Astrocyte (in vitro differentiated cells and primary cell): ENCODE results near the gene EVL. TPM values are rescaled to one million over a fixed set of nuclear protein-coding genes. Genes with fewer than 3 reads are reported as not detected.
A peak's percentile ranks its signal among the peaks of the same experiment; 100 is the strongest.

Experiments used
- DNase-seq: peaks from one replicate; pipeline ENCODE4 v3.0.0-alpha.2; 2010; ENCODE audit warnings: low read depth
- FAIRE-seq: peaks from 2 replicates; lab custom pipeline; 2011; peaks lifted over from hg19 to GRCh38; lab: Jason Lieb, UNC
- H2AFZ ChIP-seq: 2 replicates; pipeline ENCODE4 v1.6.0; 2012; ENCODE audit warnings: low read depth, low read length, inconsistent platforms
- H3K27ac ChIP-seq: 2 replicates; pipeline ENCODE4 v1.5.1; 2011; ENCODE audit warnings: low read depth, low read length, inconsistent platforms
- H3K27me3 ChIP-seq: 2 replicates; pipeline ENCODE4 v1.6.0; 2011; ENCODE audit warnings: low read length, inconsistent platforms; ENCODE audit not compliant: insufficient read depth
- H3K36me3 ChIP-seq: 2 replicates; pipeline ENCODE4 v1.5.1; 2011; ENCODE audit warnings: low read length, inconsistent platforms; ENCODE audit not compliant: insufficient read depth
- H3K4me1 ChIP-seq: 2 replicates; pipeline ENCODE4 v1.5.1; 2011; ENCODE audit warnings: low read length, inconsistent platforms; ENCODE audit not compliant: insufficient read depth
- H3K4me2 ChIP-seq: 2 replicates; pipeline ENCODE4 v1.6.0; 2012; ENCODE audit warnings: low read length, inconsistent platforms
- H3K4me3 ChIP-seq: 2 replicates; pipeline ENCODE4 v1.5.1; 2011; ENCODE audit warnings: low read depth, mild to moderate bottlenecking, low read length, inconsistent platforms; ENCODE audit not compliant: insufficient read depth
- H3K79me2 ChIP-seq: 2 replicates; pipeline ENCODE4 v1.6.0; 2012; ENCODE audit warnings: mild to moderate bottlenecking, low read length, inconsistent platforms; ENCODE audit not compliant: insufficient read depth
- H3K9ac ChIP-seq: 2 replicates; pipeline ENCODE4 v1.6.0; 2012; ENCODE audit warnings: mild to moderate bottlenecking, low read length, inconsistent platforms
- H3K9me3 ChIP-seq: 2 replicates; pipeline ENCODE4 v1.5.1; 2012; ENCODE audit warnings: low read depth, mild to moderate bottlenecking, low read length, inconsistent platforms; ENCODE audit not compliant: insufficient read depth
- H4K20me1 ChIP-seq: 2 replicates; pipeline ENCODE4 v1.6.0; 2012; ENCODE audit warnings: low read length, inconsistent platforms; ENCODE audit not compliant: insufficient read depth
- H3K27ac Mint-ChIP-seq: one replicate; pipeline ENCODE4 v1.8.0; 2021; ENCODE audit warnings: mild to moderate bottlenecking, mixed read lengths; ENCODE audit not compliant: unreplicated experiment
- H3K27me3 Mint-ChIP-seq: one replicate; pipeline ENCODE4 v1.8.0; 2021; ENCODE audit warnings: low read depth, mixed read lengths; ENCODE audit not compliant: unreplicated experiment
- H3K36me3 Mint-ChIP-seq: one replicate; pipeline ENCODE4 v1.8.0; 2021; ENCODE audit warnings: low read depth, mixed read lengths; ENCODE audit not compliant: unreplicated experiment
- H3K4me1 Mint-ChIP-seq: one replicate; pipeline ENCODE4 v1.8.0; 2021; ENCODE audit warnings: low read depth, mixed read lengths; ENCODE audit not compliant: unreplicated experiment
- H3K4me3 Mint-ChIP-seq: one replicate; pipeline ENCODE4 v1.8.0; 2021; ENCODE audit warnings: mild to moderate bottlenecking, moderate library complexity, mixed read lengths; ENCODE audit not compliant: unreplicated experiment
- H3K9me3 Mint-ChIP-seq: one replicate; pipeline ENCODE4 v1.8.0; 2021; ENCODE audit warnings: mild to moderate bottlenecking, mixed read lengths; ENCODE audit not compliant: unreplicated experiment
- EZH2 ChIP-seq: IDR thresholded peaks from 2 replicates; pipeline ENCODE4 v1.6.1; 2012; ENCODE audit warnings: mild to moderate bottlenecking, low read length, inconsistent platforms; ENCODE audit not compliant: insufficient read depth
- total RNA-seq: library from RNA; stranded (reverse); gene quantifications from 2 replicates; pipeline ENCODE4 v1.2.1, GENCODE V29; 2021
- TF ChIP-seq, protein P1 (sequence below): IDR thresholded peaks from 2 replicates; pipeline ENCODE4 v1.5.1; 2011; ENCODE audit warnings: low read depth, mild to moderate bottlenecking, inconsistent platforms, low read length, moderate library complexity; ENCODE audit not compliant: insufficient read depth

EVL gene
- total RNA-seq, 1 donor from 2014 or later, result 48.9 TPM

DNA sequence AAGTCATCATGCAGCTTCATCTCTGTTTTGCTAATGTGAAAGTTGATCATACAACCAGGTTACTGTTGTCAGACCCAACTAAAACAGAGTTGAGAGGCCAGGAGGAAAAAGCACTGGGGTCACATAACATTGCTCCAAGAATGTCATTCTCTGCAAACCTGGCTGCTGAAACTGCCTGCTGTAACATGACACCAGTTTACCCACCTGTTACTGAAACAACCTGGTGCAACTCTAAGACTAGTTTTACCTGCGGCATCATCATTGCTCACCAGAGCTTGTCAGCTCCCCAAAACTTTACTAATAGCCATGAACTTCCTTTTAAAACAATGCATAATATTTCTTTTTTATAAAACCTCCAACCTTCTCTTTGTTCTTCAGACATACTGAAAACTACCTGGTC, 124.9 kb downstream of the EVL start:
- no peaks in the 10 kb centered on the region for H3K9me3 ChIP-seq
- H3K27ac ChIP-seq, result no peak overlapping the region
- H3K36me3 ChIP-seq, result no peaks in the 10 kb centered on the region
- H3K79me2 ChIP-seq, result no peaks in the 10 kb centered on the region
- H3K4me2 ChIP-seq, result no peak overlapping the region
- DNase-seq (no peak), FAIRE-seq (no peak)
- peaks cover 11% of the 10 kb centered on the region for H3K4me1 ChIP-seq
- Mint-ChIP-seq H3K27me3 (peaks cover 4% of the 10 kb centered on the region), H3K36me3 (no peaks in the 10 kb centered on the region), H3K27ac (no peak overlapping the region), H3K9me3 (no peaks in the 10 kb centered on the region), H3K4me1 (no peaks in the 10 kb centered on the region), H3K4me3 (no peak overlapping the region)
- no peak overlapping the region for H2AFZ ChIP-seq
- no peak overlapping the region for H3K4me3 ChIP-seq
- H4K20me1 ChIP-seq, result no peaks in the 10 kb centered on the region
- no peak for TF ChIP-seq EZH2
- TF ChIP-seq, protein P1, sequence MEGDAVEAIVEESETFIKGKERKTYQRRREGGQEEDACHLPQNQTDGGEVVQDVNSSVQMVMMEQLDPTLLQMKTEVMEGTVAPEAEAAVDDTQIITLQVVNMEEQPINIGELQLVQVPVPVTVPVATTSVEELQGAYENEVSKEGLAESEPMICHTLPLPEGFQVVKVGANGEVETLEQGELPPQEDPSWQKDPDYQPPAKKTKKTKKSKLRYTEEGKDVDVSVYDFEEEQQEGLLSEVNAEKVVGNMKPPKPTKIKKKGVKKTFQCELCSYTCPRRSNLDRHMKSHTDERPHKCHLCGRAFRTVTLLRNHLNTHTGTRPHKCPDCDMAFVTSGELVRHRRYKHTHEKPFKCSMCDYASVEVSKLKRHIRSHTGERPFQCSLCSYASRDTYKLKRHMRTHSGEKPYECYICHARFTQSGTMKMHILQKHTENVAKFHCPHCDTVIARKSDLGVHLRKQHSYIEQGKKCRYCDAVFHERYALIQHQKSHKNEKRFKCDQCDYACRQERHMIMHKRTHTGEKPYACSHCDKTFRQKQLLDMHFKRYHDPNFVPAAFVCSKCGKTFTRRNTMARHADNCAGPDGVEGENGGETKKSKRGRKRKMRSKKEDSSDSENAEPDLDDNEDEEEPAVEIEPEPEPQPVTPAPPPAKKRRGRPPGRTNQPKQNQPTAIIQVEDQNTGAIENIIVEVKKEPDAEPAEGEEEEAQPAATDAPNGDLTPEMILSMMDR, result no peak
- H3K27me3 ChIP-seq, result no peaks in the 10 kb centered on the region
- H3K9ac ChIP-seq, result no peak overlapping the region

GRCh38 chr14:100191584-100192249, 126.5 kb downstream of the EVL start:
- no peak for FAIRE-seq
- Histone ChIP-seq H3K4me3 (no peak overlapping the region), H3K27ac (no peak overlapping the region), H3K36me3 (no peaks in the 10 kb centered on the region), H3K4me2 (no peak overlapping the region), H3K9me3 (no peaks in the 10 kb centered on the region), H4K20me1 (no peaks in the 10 kb centered on the region), H3K9ac (no peak overlapping the region), H3K79me2 (no peaks in the 10 kb centered on the region), H2AFZ (peak overlapping the region; percentile 83), H3K27me3 (no peaks in the 10 kb centered on the region), H3K4me1 (peaks cover 11% of the 10 kb centered on the region)
- Mint-ChIP-seq H3K4me3 (no peak overlapping the region), H3K4me1 (no peaks in the 10 kb centered on the region), H3K9me3 (no peaks in the 10 kb centered on the region), H3K27ac (no peak overlapping the region), H3K27me3 (no peaks in the 10 kb centered on the region), H3K36me3 (no peaks in the 10 kb centered on the region)
- no peak for DNase-seq
- TF ChIP-seq, protein P1, result no peak
- no peak for TF ChIP-seq EZH2

DNA sequence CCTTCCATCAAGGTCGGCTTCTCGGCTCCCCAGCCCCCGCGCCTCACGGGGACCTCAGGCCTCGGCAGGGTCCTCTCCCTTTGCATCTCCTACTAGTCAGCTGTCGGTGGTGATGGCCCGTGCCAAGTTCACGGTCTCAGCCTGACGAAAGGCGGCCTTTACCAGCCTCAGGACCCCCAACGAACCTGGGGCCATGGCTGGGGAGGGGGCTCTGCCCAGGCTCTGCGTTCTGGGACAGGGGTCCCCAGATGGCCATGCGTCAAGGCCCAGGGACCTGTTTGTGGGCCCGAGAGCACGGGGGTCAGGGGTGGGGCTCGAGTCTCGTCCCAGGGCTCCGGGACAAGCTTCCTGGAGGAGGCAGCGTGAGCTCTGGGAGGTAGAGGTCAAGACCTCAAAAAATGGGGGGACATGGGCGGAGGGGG, 127.0 kb downstream of the EVL start:
- no peaks in the 10 kb centered on the region for H3K36me3 ChIP-seq
- Mint-ChIP-seq H3K4me3 (no peak overlapping the region), H3K27me3 (no peaks in the 10 kb centered on the region), H3K27ac (no peak overlapping the region), H3K4me1 (no peaks in the 10 kb centered on the region), H3K9me3 (no peaks in the 10 kb centered on the region), H3K36me3 (no peaks in the 10 kb centered on the region)
- peak overlapping the region; percentile 29 for H3K4me3 ChIP-seq
- H3K9me3 ChIP-seq, result no peaks in the 10 kb centered on the region
- no peaks in the 10 kb centered on the region for H3K79me2 ChIP-seq
- H3K9ac ChIP-seq, result peak overlapping the region; percentile 68
- H2AFZ ChIP-seq, result peak overlapping the region; percentile 83
- FAIRE-seq (no peak), DNase-seq (no peak)
- H3K4me1 ChIP-seq, result peaks cover 11% of the 10 kb centered on the region
- peak overlapping the region; percentile 88 for H3K4me2 ChIP-seq
- no peaks in the 10 kb centered on the region for H4K20me1 ChIP-seq
- no peak for TF ChIP-seq EZH2
- TF ChIP-seq, protein P1, result no peak
- peak overlapping the region; percentile 40 for H3K27ac ChIP-seq
- H3K27me3 ChIP-seq, result no peaks in the 10 kb centered on the region
